GM13976 (cell line): ENCODE data around the gene C9orf85.
"Not testable (repeated sequence)": the region's sequence is repeated elsewhere in the genome, so short reads cannot be mapped to it uniquely, and the experiment has no call there.

Source experiments
- DNase-seq: peaks from one replicate; pipeline ENCODE4 v3.0.0; 2012; ENCODE audit warnings: low spot score
- CTCF ChIP-seq: IDR thresholded peaks from 2 replicates; pipeline ENCODE4 v1.5.1; 2012; ENCODE audit warnings: borderline replicate concordance, mild to moderate bottlenecking; ENCODE audit not compliant: insufficient read depth; ENCODE audit errors: extremely low read depth, missing control alignments, control extremely low read depth
- in situ Hi-C: fragments of 300-500 bp; cut with MboI; formaldehyde crosslinking; loops from one replicate; pipeline ENCODE4 v1.12.0; 2022; ENCODE audit warnings: low sequenced_read_pairs, mixed read lengths, inconsistent platforms; ENCODE audit not compliant: unreplicated experiment

C9orf85 gene

DNA sequence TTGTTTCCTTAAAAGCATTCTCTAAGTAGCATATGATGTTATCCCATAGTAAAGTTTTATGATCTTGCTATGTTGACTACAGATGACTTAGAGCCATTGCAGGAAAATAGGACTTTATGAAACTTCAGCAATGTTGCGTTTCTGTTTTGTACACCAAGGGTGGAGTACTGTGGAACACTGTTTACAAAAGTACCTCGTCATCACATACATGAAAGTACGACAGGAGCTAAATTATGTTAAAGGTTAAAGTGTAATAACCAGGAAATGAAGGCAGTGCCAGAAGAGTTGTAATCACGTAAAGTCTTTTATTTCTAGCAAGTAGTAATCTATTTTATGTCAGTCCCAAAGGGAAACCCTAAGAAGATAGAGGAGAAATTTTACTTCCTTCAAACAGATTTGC, 50.9 kb downstream of the C9orf85 start:
- no peak for TF ChIP-seq CTCF
- in situ Hi-C loops, result no loop called here
- DNase-seq, result no peak

- in situ Hi-C loops, DNase-seq: not testable (repeated sequence)
Observed at GRCh38 chr9:71963471-71963996, 52.1 kb downstream of the C9orf85 start.

GRCh38 chr9:71965403-71965802, 54.0 kb downstream of the C9orf85 start:
- in situ Hi-C loops, result no loop called here
- DNase-seq, result no peak
- TF ChIP-seq CTCF, result no peak

DNA sequence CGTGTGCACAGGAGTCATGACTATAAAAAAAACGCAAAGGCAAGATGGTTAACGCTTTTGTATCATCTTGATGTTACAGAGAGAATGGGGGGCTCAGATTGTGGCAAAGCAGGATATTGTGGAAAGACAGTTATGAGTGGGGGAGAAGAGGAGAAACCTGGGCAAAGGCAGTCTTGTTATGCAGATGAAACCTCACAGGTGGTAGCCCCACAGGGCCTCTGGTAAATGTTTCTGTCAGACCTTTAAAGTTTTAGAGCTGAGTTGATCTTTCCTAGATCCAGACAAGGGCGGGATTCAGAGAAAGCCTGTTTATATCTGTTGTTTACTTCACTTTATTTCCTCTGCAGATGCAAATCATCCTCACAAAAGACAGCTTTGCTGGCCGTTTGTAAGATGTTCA, 55.2 kb downstream of the C9orf85 start:
- no peak for DNase-seq
- no peak for TF ChIP-seq CTCF
- in situ Hi-C loops, result no loop called here

DNA sequence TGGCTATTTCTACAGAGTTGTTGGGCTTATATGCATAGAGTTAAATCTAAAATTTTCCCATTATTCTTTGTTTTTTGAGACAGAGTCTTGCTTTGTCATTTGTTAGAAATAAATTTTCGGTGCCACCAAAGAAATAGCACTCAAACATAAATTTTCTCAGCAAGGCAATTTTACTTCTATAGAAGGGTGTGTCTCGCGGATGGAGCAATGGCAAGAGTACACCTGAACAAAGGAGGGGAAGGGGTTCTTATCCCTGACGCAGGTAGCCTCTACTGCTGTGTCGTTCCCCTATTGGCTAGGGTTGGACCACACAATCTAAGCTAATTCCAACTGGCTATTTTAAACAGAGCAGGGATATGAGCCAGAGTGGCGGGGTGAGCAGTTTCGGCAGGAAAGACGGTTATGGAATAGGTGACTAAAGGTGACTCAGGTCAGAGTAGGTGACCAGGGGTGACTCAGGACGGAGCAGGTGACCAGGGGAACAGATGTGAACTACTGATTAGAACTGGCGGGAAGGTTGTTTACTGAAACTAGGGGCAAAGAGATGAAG, 57.2 kb downstream of the C9orf85 start:
- in situ Hi-C loops, result no loop called here

DNA sequence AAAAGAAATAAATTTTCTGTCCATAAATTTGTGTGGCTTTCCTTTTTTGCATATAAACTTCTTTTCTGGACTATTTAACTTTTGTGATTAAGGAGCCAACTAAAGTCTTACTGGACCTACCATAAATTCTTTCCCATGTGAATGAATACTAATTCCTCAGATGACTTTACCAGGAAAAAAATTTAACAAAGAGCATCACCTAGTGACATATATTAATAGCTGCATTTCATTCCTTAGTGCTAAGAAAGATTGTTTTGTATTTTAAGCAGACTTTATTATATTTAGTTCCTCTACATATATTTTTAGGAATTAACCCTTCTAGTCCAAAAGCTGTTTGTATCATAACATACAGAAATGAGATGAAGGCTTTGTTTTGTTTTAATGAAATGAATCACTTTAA, 64.4 kb downstream of the C9orf85 start:
- DNase-seq, result no peak
- in situ Hi-C loops, result no loop called here

More for the DNA sequence above, 57.2 kb downstream of the C9orf85 start:
- no peak for DNase-seq
- TF ChIP-seq CTCF, result no peak

More for the DNA sequence above, 64.4 kb downstream of the C9orf85 start:
- TF ChIP-seq CTCF, result no peak
